HEK293T (cell line): Measurements from ENCODE around the gene TMEM132D.

ENCODE experiments used
- ARNT ChIP-seq: fragments of 450-650 bp; IDR thresholded peaks from 2 replicates; pipeline ENCODE4 v1.6.1; 2017; ENCODE audit warnings: mild to moderate bottlenecking
- BHLHE40 ChIP-seq: fragments of 450-650 bp; IDR thresholded peaks from 2 replicates; pipeline ENCODE4 v1.6.1; 2016; ENCODE audit warnings: mild to moderate bottlenecking, moderate library complexity, borderline replicate concordance
- HDGF ChIP-seq: fragments of 450-650 bp; IDR thresholded peaks from 2 replicates; pipeline ENCODE4 v1.6.1; 2017; ENCODE audit warnings: antibody characterized with exemption, borderline replicate concordance
- L3MBTL2 ChIP-seq: fragments of 450-650 bp; conservative IDR thresholded peaks from 2 replicates; pipeline ENCODE4 v1.6.1; 2016; ENCODE audit warnings: mild to moderate bottlenecking
- PKNOX1 ChIP-seq: fragments of 450-650 bp; IDR thresholded peaks from 2 replicates; pipeline ENCODE4 v1.6.1; 2016
- SP1 ChIP-seq: fragments of 450-650 bp; IDR thresholded peaks from 2 replicates; pipeline ENCODE4 v1.6.1; 2017
- TARDBP ChIP-seq: fragments of 450-650 bp; IDR thresholded peaks from 2 replicates; pipeline ENCODE4 v1.6.1; 2016

- no peak for TF ChIP-seq SP1
- TF ChIP-seq BHLHE40, result no peak
- no peak for TF ChIP-seq ARNT
- no peak for TF ChIP-seq PKNOX1
- TF ChIP-seq L3MBTL2, result no peak
- TF ChIP-seq HDGF, result no peak
- no peak for TF ChIP-seq TARDBP
Observed at GRCh38 chr12:129481921-129482320, 421.9 kb downstream of the TMEM132D start.
